T47D (cell line): ENCODE measurements around the gene DOCK8.
"Not testable (repeated sequence)": the region's sequence is repeated elsewhere in the genome, so short reads cannot be mapped to it uniquely, and the experiment has no call there.

ENCODE experiments used
- DNase-seq, 2 experiments: peaks; one replicate each; pipeline versions ENCODE4 v3.0.0 to v3.0.0-alpha.2; 2011 to 2012; ENCODE audit warnings: low read depth in 1 of 2, low spot score in 1 of 2
- JUND ChIP-seq: IDR thresholded peaks from 2 replicates; pipeline ENCODE4 v1.6.1; 2012; ENCODE audit warnings: low read depth
- in situ Hi-C: cut with HindIII; loops from 2 replicates; pipeline ENCODE4 v1.10.0; 2016; ENCODE audit warnings: low sequenced_read_pairs, low pct_unique_long_range_greater_than_20kb

The DOCK8 gene

GRCh38 chr9:214648-215493 is at the start of gene DOCK8:
DOCK8 (plus strand) TSS chr9:214865; CDS start chr9:214977, 112 bp downstream.
- peak; percentile 51 to 82 for DNase-seq
- no peak for TF ChIP-seq JUND
- in situ Hi-C loops = no loop called here

GRCh38 chr9:169757-170156 is 44.9 kb upstream of the DOCK8 start:
- DNase-seq, in situ Hi-C loops: not testable (repeated sequence)

GRCh38 chr9:178140-178825 is 36.4 kb upstream of the DOCK8 start:
- peak in 1 of 2 experiments; percentile 0 for DNase-seq
- in situ Hi-C loops = not testable (repeated sequence)

GRCh38 chr9:178970-179383 is 35.7 kb upstream of the DOCK8 start, which contains the start of gene ZNG1A:
ZNG1A (minus strand) TSS chr9:179056; CDS start chr9:178969, 87 bp downstream.
- DNase-seq = peak; percentile 2 to 93
- in situ Hi-C loops = not testable (repeated sequence)

- in situ Hi-C loops, DNase-seq: not testable (repeated sequence)
Observed at GRCh38 chr9:199601-200000, 15.1 kb upstream of the DOCK8 start.

GRCh38 chr9:206481-206880 is 8.2 kb upstream of the DOCK8 start:
- TF ChIP-seq JUND = no peak
- no peak for DNase-seq
- in situ Hi-C loops = no loop called here

- TF ChIP-seq JUND = no peak
- no peak for DNase-seq
- in situ Hi-C loops = no loop called here
Observed at GRCh38 chr9:209143-209758, 5.4 kb upstream of the DOCK8 start.

- DNase-seq = no peak
- in situ Hi-C loops = no loop called here
- TF ChIP-seq JUND = no peak
Observed at GRCh38 chr9:211036-211435, 3.6 kb upstream of the DOCK8 start.

GRCh38 chr9:211557-211956 is 3.1 kb upstream of the DOCK8 start:
- no peak for DNase-seq
- no peak for TF ChIP-seq JUND
- in situ Hi-C loops = no loop called here

- TF ChIP-seq JUND = no peak
- in situ Hi-C loops = no loop called here
- DNase-seq = no peak
Observed at GRCh38 chr9:212297-212696, 2.4 kb upstream of the DOCK8 start.

GRCh38 chr9:213901-214300 is 764 bp upstream of the DOCK8 start:
- in situ Hi-C loops, DNase-seq: not testable (repeated sequence)

- no peak for DNase-seq
- no peak for TF ChIP-seq JUND
- in situ Hi-C loops = no loop called here
Observed at GRCh38 chr9:214351-214647, 366 bp upstream of the DOCK8 start.

- TF ChIP-seq JUND = no peak
- in situ Hi-C loops = no loop called here
- DNase-seq = no peak
Observed at GRCh38 chr9:215631-216155, 1.0 kb downstream of the DOCK8 start.
